AG08396 (cell line): ENCODE data around the gene PDX1.
"Not testable (repeated sequence)": the region's sequence is repeated elsewhere in the genome, so short reads cannot be mapped to it uniquely, and the experiment has no call there.

Experiments used
- DNase-seq: peaks from one replicate; pipeline ENCODE4 v3.0.0; 2012; ENCODE audit warnings: low spot score, mixed read lengths

PDX1 gene

DNA sequence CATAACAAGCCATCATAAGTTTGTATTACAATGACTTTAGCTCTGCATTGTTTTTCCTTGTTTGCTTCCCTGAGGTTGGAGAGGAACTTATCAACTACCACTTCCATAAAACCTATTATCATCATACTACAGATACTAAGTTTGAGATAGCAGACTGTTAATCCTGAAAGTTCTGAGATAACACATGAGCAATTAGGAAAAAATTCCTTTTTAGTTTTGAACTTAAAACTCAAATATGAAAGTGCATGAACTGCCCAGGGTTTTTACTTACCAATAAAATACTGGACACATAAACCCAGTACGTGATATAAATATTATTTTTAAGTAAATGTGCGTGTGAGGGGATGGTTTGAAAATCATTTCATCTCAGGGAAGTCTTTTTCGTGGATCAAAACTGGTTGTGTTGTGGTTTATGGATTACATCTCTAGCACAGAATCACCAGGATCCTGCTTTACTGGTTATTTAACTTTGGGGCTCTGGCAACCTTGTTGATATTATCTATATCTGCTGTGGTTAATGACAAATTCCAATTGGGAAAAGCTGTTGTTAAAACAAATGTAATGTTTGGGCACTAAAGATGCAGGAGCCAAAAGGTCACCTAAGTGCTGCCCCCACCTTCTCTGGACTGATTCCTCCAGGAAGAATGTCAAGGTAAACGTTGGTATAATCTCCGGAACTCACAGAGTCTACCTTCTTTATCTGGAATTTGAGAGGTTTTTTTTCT lies 36.9 kb downstream of the PDX1 start:
- DNase-seq: no peak

DNA sequence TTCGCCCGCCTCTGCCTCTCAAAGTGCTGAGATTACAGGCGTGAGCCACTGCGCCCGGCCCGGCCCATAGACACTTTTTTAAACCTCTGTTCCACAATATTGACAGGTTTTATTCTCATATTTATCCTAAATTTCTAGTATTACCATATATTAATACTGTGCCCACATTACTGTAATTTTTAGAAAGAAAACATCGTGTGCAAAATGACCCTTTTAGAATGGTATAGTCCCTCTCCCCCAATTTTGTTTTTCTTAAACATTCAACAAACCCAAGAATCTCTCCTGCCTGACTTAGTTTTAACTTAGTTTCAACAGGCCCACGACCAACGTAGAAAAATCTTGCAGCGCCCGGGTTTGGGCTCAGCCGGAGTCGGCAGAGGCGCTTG lies 40.2 kb downstream of the PDX1 start:
- no peak for DNase-seq

DNA sequence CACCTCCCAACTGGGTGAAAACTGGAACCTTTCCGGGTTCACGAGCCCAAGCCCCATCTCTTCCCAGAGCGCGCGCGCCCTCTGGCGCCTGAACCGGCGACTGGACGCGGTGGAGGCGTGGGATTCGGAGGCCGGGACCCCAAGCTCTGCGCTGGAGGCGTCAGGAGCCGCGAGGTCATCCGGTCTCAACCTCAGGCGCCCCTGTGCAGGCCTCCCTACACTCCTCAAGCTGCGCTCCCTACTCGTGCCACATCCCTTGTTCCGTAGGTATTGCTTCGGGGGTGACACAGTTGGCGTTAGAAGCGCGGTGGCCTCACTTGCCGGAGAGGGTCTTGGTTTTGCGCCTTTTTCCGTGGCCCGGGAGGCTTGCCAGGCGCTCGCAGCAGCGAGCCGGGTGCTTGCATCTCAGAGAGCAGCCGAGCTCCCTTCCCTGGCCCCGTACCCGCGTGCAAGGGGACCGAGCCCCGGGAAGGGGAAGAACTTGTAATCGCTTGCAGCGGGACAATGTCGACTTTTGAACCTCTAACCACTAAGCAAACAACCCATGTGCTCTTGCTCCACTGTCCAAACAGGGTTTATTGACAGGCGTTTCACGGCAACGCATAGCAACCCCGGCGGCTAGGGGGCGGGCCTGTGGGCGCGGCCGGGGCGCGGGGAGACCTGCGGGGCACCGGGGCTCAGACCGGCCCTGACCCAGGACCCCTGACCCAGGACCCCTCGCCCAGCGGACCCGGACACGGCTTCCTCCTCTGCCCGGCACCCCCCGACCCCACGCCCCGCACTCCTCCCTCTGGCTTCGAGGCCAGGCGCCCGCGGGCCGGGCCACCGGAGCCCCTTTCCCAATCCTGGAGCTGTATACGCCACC lies 40.8 kb downstream of the PDX1 start:
- DNase-seq: peak; percentile 55

GRCh38 chr13:27961227-27962085 lies 41.7 kb downstream of the PDX1 start:
- DNase-seq: peak; percentile 8

GRCh38 chr13:27962128-27962841 lies 42.5 kb downstream of the PDX1 start:
- DNase-seq: no peak

GRCh38 chr13:27962982-27963381 lies 43.2 kb downstream of the PDX1 start:
- no peak for DNase-seq

- no peak for DNase-seq
Measured at GRCh38 chr13:27963491-27963890, 43.7 kb downstream of the PDX1 start.

DNA sequence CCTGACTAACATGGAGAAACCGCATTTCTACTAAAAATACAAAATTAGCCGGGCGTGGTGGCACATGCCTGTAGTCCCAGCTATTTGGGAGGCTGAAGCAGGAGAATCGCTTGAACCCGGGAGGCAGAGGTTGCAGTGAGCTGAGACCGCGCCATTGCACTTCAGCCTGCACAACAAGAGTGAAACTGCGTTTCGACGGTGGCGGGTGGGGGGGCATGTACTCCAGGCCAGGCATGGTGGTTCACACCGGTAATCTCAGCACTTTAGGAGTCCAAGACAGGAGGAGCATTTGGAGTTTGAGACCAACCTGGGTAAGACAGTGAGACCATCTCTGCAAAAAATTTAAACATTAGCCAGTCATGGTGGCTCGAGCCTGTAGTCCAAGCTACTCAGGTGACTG lies 44.4 kb downstream of the PDX1 start:
- not testable (repeated sequence) for DNase-seq

- no peak for DNase-seq
Measured at GRCh38 chr13:27964741-27965323, 45.0 kb downstream of the PDX1 start.

DNA sequence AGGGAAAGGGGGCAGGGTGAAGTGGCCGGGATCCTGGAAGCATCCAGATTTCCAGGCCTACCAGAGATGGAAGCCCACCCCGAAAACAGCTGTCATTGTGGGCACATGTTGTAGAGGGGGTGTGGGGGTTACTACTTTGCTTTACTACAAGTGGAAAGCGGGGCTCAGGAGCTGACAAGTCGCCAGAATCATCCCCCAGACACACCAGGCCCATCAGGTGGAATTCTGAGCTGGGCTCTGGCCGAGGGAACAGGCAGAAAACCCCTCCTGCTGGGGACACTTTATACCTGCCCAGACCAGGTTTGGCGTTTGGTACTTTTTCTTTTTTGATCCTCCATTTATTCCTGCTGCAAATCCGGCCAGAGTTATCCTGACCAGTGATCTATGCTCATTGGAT lies 45.5 kb downstream of the PDX1 start:
- DNase-seq: no peak

- no peak for DNase-seq
Measured at GRCh38 chr13:27965740-27966640, 46.2 kb downstream of the PDX1 start.

GRCh38 chr13:27966641-27967202 lies 46.9 kb downstream of the PDX1 start:
- DNase-seq: no peak

DNA sequence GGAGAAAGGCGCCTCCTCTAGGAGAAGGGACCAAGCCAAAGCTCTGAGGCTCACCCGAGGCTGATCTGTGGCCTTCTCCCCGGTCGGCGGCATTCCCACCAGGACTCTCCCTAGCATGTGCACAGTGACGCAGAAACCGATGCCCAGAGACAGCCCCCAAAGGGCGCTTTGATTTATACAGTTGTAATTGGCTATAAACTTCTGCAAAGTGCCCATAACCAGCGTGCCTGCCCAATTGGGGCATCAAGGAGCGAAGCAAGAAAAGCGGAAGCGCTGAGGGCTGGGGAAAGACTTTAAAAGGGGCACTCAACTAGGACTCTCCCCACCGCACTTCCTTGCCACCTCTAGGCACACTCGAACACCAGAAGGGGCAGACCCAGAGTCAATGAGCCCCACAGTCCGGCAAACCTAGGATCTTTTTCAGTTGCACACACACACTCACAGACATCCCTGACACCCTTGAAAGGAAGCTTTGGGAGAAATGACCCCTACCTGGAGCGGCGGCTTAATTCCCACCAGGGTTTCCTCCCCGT lies 47.5 kb downstream of the PDX1 start:
- DNase-seq: no peak

- DNase-seq: no peak
Measured at GRCh38 chr13:27967736-27968315, 48.0 kb downstream of the PDX1 start.

DNA sequence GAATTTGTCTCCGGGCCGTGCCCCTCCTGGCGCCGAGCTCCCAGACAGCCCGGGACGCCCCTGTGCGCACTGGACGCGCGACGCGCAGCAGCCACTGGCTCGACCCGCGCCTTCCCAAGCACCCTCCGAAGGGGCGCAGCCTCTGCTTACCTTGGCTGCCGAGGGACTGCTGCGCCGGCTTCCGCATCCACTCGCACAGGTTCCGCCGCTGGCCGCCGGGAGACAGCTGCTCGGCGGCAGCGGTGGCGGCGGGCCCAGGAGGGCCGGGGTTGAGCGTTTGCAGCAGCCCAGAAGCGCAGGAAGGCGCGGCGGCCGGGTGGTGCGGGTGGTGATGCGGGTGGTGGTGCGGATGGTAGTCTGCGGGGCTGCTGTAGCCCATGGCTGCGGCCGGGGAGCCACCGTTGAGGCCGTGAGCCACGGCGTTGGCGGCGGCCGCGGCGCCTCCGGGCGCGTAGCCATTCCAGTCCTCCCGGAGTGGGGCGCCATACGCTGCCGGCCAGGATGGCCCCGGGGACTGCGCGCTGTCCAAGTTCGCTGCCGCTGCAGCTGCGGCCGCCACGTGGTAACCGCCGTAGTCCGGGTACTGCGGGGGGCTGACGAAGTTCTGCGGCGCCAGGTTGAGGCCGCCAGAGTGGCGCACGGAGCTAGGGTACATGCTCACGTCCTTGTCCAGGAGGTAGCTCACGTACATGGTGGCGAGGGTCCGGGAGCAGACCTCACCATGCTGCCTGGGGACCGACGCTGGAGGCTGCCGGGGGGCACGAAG lies 48.7 kb downstream of the PDX1 start:
- DNase-seq: no peak

GRCh38 chr13:27969082-27969865 lies 49.5 kb downstream of the PDX1 start, which contains the start of gene CDX2:
Gene CDX2, minus strand, starts transcription at chr13:27969315. Its CDS starts 309 bp downstream, at chr13:27969006.
- DNase-seq: no peak

GRCh38 chr13:27969866-27970229 lies 50.0 kb downstream of the PDX1 start:
- no peak for DNase-seq
